Prostate gland (tissue), 2 donors: ENCODE results near the gene PTP4A1. TPM values are rescaled to one million over a fixed set of nuclear protein-coding genes. Genes with fewer than 3 reads are reported as not detected.
A peak's percentile ranks its signal among the peaks of the same experiment; 100 is the strongest.
"Not testable (repeated sequence)": the region's sequence is repeated elsewhere in the genome, so short reads cannot be mapped to it uniquely, and the experiment has no call there.

ENCODE experiments used
- DNase-seq: peaks from one replicate; pipeline ENCODE4 v3.0.0-alpha.2; 2019; ENCODE audit warnings: low spot score
- H3K27ac ChIP-seq, 2 donors: fragments of 200-600 bp; sonication (generic); 2 replicates each; pipeline ENCODE4 v1.5.1; 2017 to 2019
- H3K27me3 ChIP-seq: fragments of 200-600 bp; sonication (generic); replicated peaks from 2 replicates; pipeline ENCODE4 v1.5.1; 2019; ENCODE audit not compliant: insufficient read depth
- H3K36me3 ChIP-seq, 2 donors: fragments of 200-600 bp; sonication (generic); 1 replicate in 1 of 2; 2 replicates in 1 of 2; pipeline versions ENCODE4 v1.5.1 to v1.8.1; 2017 to 2019
- H3K4me1 ChIP-seq: fragments of 200-600 bp; sonication (generic); replicated peaks from 2 replicates; pipeline ENCODE4 v1.5.1; 2019
- H3K4me3 ChIP-seq, 2 donors: fragments of 200-600 bp; sonication (generic); 2 replicates each; pipeline ENCODE4 v1.5.1; 2017 to 2019
- H3K9me3 ChIP-seq: fragments of 200-600 bp; sonication (generic); 2 replicates; pipeline ENCODE4 v1.5.1; 2017
- POLR2A ChIP-seq: fragments of 450-650 bp; IDR thresholded peaks from one replicate; pipeline ENCODE4 v1.6.1; 2016; ENCODE audit warnings: antibody characterized with exemption, mild to moderate bottlenecking
- POLR2AphosphoS5 ChIP-seq: sonication (generic); formaldehyde crosslinking; IDR thresholded peaks from one replicate; pipeline ENCODE4 v1.6.1; 2017; ENCODE audit warnings: antibody characterized with exemption
- WGBS: methylation state at CpG from one replicate; pipeline ENCODE4 v1.1.5; 2018; 5-methylcytosine and 5-hydroxymethylcytosine counted together
- intact Hi-C: fragments of 100-400 bp; cut with DNase I; formaldehyde crosslinking; loops from one replicate; pipeline ENCODE4 v1.14.2; 2022
- total RNA-seq, 2 donors: library from RNA; depleted of rRNA; stranded (reverse); fragments of >200 nt; gene quantifications; one replicate each; pipeline ENCODE4 v1.1.0, GENCODE V29; 2016
- TF ChIP-seq, protein P1 (sequence below), 4 experiments: fragments of 200-600 bp in 2 of 4; fragments of 450-650 bp in 2 of 4; sonication (generic) in 2 of 4; IDR thresholded peaks; 1 replicate in 3 of 4; 2 replicates in 1 of 4; pipeline ENCODE4 v1.5.1; 2016 to 2019; ENCODE audit warnings: antibody characterized with exemption in 4 of 4, mild to moderate bottlenecking in 2 of 4, moderate library complexity in 2 of 4

The PTP4A1 gene
- total RNA-seq = 10 to 100 TPM; 25.5 to 29.3 TPM

GRCh38 chr6:63572044-63572746 is at the start of gene PTP4A1, which contains the start of gene LOC128125822:
Gene PTP4A1, plus strand, starts transcription at chr6:63572480. Its CDS starts 4,401 bp downstream, at chr6:63576881.
Gene LOC128125822, plus strand, starts transcription at chr6:63572480.
- TF ChIP-seq POLR2AphosphoS5 = peak; percentile 94
- TF ChIP-seq, protein P1, sequence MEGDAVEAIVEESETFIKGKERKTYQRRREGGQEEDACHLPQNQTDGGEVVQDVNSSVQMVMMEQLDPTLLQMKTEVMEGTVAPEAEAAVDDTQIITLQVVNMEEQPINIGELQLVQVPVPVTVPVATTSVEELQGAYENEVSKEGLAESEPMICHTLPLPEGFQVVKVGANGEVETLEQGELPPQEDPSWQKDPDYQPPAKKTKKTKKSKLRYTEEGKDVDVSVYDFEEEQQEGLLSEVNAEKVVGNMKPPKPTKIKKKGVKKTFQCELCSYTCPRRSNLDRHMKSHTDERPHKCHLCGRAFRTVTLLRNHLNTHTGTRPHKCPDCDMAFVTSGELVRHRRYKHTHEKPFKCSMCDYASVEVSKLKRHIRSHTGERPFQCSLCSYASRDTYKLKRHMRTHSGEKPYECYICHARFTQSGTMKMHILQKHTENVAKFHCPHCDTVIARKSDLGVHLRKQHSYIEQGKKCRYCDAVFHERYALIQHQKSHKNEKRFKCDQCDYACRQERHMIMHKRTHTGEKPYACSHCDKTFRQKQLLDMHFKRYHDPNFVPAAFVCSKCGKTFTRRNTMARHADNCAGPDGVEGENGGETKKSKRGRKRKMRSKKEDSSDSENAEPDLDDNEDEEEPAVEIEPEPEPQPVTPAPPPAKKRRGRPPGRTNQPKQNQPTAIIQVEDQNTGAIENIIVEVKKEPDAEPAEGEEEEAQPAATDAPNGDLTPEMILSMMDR (IDR thresholded peaks at IDR 0.05) = peak in 1 of 4 experiments; percentile 24
- TF ChIP-seq POLR2A = peak; percentile 100
- no peaks in the 10 kb centered on the region for H3K27me3 ChIP-seq
- intact Hi-C loops = loop anchor here (5.0 kb wide), 1 partner anchor 65 kb away; the partner anchor contains the start of gene PHF3
- no peaks in the 10 kb centered on the region for H3K4me1 ChIP-seq
- WGBS = 0% methylated on average over 38 of the region's 73 CpGs
- peak within 1 kb of the TSS; percentile 73 to 99 for H3K4me3 ChIP-seq
- H3K27ac ChIP-seq = peak within 1 kb of the TSS; percentile 100
- DNase-seq = peak; percentile 98
- H3K9me3 ChIP-seq = no peaks in the 10 kb centered on the region
- no peaks in the 10 kb centered on the region for H3K36me3 ChIP-seq

DNA sequence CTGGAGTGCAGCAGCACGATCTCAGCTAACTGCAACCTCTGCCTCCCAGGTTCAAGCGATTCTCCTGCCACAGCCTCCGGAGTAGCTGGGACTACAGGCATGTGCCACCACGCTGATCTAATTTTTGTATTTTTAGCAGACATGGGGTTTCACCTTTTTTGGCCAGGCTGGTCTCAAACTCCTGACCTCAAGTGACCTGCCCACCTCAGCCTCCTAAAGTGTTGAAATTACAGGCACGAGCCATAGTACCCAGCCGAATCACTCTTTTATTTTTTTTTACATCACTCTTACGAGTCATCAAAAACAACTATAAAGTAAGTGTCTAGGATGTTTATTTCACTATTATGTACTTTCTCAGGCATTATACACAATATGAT is 49.4 kb upstream of the PTP4A1 start:
- intact Hi-C loops, H3K4me3 ChIP-seq, H3K27ac ChIP-seq, H3K36me3 ChIP-seq, H3K4me1 ChIP-seq, H3K9me3 ChIP-seq, H3K27me3 ChIP-seq, DNase-seq: not testable (repeated sequence)
- WGBS = 88% methylated on average over 7 of the region's 7 CpGs

GRCh38 chr6:63523630-63524029 is 48.6 kb upstream of the PTP4A1 start:
- no peaks in the 10 kb centered on the region for H3K9me3 ChIP-seq
- H3K4me3 ChIP-seq = no peak overlapping the region
- TF ChIP-seq POLR2AphosphoS5 (no peak), POLR2A (no peak)
- TF ChIP-seq, protein P1 (IDR thresholded peaks at IDR 0.05) = no peak
- no peaks in the 10 kb centered on the region for H3K27me3 ChIP-seq
- DNase-seq = no peak
- intact Hi-C loops = no loop called here
- H3K4me1 ChIP-seq = no peaks in the 10 kb centered on the region
- no peak overlapping the region for H3K27ac ChIP-seq
- H3K36me3 ChIP-seq = no peaks in the 10 kb centered on the region
- WGBS = 97% methylated on average over 4 of the region's 4 CpGs

DNA sequence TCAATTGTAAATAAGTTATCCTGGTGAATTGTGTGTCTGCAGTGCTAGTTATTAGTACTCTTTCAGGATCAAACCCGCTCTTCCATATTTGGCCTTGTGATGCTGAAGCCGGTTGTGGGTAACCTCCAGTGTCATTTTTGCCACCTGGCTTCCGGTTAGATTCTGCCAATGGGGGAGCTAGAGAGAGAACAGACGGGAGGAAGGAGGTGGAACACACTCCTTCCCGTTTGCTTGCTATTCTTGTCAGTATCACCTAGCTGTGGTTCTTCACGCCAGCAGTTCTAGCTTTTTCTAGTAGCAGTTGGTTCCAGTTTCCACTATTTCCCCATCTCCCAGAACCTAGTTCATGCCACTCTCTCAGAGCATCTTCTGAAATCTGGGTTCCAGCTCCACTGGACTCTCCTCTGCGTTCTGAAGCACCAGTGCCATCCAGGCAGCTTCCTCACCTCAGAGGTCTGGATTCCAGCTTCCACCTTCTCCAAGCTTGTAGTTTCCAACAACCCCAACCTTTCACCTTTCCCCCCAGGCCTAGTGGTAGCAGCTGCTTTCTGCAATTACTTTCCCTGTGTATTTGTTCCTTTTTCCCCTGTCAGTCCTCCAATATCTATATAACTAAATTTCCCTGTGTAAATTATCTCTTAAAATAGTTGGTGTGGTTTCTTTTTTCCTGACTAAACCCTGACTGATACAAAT is 46.9 kb upstream of the PTP4A1 start:
- H3K4me1 ChIP-seq = no peaks in the 10 kb centered on the region
- TF ChIP-seq POLR2AphosphoS5 (no peak), POLR2A (no peak)
- TF ChIP-seq, protein P1 (IDR thresholded peaks at IDR 0.05) = no peak
- WGBS = 81% methylated on average over 7 of the region's 7 CpGs
- intact Hi-C loops = no loop called here
- no peak overlapping the region for H3K4me3 ChIP-seq
- no peaks in the 10 kb centered on the region for H3K27me3 ChIP-seq
- H3K36me3 ChIP-seq = no peaks in the 10 kb centered on the region
- no peaks in the 10 kb centered on the region for H3K9me3 ChIP-seq
- H3K27ac ChIP-seq = no peak overlapping the region
- no peak for DNase-seq

GRCh38 chr6:63526931-63527330 is 45.3 kb upstream of the PTP4A1 start:
- no peaks in the 10 kb centered on the region for H3K27me3 ChIP-seq
- TF ChIP-seq POLR2A (no peak), POLR2AphosphoS5 (no peak)
- TF ChIP-seq, protein P1 (IDR thresholded peaks at IDR 0.05) = no peak
- no peaks in the 10 kb centered on the region for H3K36me3 ChIP-seq
- H3K4me3 ChIP-seq = no peak overlapping the region
- intact Hi-C loops = no loop called here
- no peaks in the 10 kb centered on the region for H3K9me3 ChIP-seq
- no peak for DNase-seq
- no peak overlapping the region for H3K27ac ChIP-seq
- no peaks in the 10 kb centered on the region for H3K4me1 ChIP-seq
